Muscle layer of duodenum (tissue), 2 donors: ENCODE measurements around the gene HOXB8.

ENCODE experiments used
- H3K27ac ChIP-seq: one replicate; pipeline ENCODE4 v1.7.0; 2013; ENCODE audit warnings: mild to moderate bottlenecking, low read length
- H3K27me3 ChIP-seq: one replicate; pipeline ENCODE4 v1.7.0; 2013; ENCODE audit warnings: low read depth, mild to moderate bottlenecking, control low read depth, low read length
- H3K36me3 ChIP-seq, 2 donors: one replicate each; pipeline ENCODE4 v1.7.0; 2013; ENCODE audit warnings: low read length in 2 of 2, control low read depth in 1 of 2, mild to moderate bottlenecking in 1 of 2; ENCODE audit not compliant: insufficient read depth in 2 of 2, control insufficient read depth in 1 of 2
- H3K4me1 ChIP-seq, 2 donors: one replicate each; pipeline ENCODE4 v1.7.0; 2013; ENCODE audit warnings: low read length in 2 of 2, mild to moderate bottlenecking in 2 of 2, control low read depth in 1 of 2, moderate library complexity in 1 of 2; ENCODE audit not compliant: insufficient read depth in 2 of 2, control insufficient read depth in 1 of 2
- H3K4me3 ChIP-seq, 2 donors: one replicate each; pipeline ENCODE4 v1.7.0; 2013; ENCODE audit warnings: low read length in 2 of 2, low read depth in 1 of 2, mild to moderate bottlenecking in 1 of 2
- H3K9me3 ChIP-seq, 2 donors: one replicate each; pipeline ENCODE4 v1.7.0; 2013; ENCODE audit warnings: low read length in 2 of 2, control low read depth in 1 of 2, mild to moderate bottlenecking in 1 of 2; ENCODE audit not compliant: control insufficient read depth in 1 of 2
- donor health status: healthy.

Gene HOXB8

DNA sequence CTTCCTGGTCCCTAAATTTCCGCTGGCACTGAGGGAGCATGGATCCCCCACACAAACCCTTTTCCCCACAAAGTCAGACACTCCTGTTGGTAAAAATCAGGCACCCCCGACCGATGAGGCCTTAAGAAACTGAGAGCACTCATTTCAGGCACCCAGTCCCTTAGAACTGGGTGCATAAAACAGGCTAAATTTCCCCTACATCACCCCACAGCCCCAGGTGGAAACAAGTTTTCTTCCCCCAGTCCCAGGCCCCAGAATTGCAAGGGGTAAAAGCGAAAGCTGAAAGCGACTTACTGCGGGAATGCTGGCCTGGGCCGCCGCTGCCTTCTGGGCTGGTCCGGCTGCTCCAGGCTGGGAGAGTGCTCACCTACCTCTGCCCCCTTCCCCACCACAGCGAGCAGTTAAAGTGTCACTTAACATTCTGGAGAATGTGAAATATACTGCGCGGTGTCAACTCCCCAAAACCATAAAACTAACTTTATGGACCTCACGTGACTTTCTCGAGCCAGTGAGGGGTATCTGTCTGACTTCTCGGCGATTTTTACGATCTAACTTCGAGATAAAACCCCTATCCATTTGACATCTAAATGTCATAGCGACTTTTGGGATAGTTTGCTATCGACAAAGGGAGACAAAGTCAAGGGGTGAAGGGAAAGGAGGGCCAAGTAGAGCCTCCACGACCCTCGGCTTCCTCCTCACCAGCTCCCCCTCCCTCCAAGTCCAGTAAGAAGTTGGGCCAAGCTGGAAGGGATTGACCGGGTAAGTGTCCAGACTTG lies 25.1 kb downstream of the HOXB8 start, which contains the start of gene HOXB3:
Gene HOXB3, minus strand, starts transcription at position 411 of the 776 bp plus-strand sequence. CDS start 37,767 bp downstream, outside the sequence.
- H3K27ac ChIP-seq: peak within 1 kb of the TSS; percentile 89
- no peaks in the 10 kb centered on the region for H3K36me3 ChIP-seq
- peaks cover 11 to 29% of the 10 kb centered on the region in 2 donors for H3K4me1 ChIP-seq
- H3K9me3 ChIP-seq: no peaks in the 10 kb centered on the region
- peaks cover 14% of the 10 kb centered on the region for H3K27me3 ChIP-seq
- peak within 1 kb of the TSS; percentile 79 to 88 for H3K4me3 ChIP-seq

DNA sequence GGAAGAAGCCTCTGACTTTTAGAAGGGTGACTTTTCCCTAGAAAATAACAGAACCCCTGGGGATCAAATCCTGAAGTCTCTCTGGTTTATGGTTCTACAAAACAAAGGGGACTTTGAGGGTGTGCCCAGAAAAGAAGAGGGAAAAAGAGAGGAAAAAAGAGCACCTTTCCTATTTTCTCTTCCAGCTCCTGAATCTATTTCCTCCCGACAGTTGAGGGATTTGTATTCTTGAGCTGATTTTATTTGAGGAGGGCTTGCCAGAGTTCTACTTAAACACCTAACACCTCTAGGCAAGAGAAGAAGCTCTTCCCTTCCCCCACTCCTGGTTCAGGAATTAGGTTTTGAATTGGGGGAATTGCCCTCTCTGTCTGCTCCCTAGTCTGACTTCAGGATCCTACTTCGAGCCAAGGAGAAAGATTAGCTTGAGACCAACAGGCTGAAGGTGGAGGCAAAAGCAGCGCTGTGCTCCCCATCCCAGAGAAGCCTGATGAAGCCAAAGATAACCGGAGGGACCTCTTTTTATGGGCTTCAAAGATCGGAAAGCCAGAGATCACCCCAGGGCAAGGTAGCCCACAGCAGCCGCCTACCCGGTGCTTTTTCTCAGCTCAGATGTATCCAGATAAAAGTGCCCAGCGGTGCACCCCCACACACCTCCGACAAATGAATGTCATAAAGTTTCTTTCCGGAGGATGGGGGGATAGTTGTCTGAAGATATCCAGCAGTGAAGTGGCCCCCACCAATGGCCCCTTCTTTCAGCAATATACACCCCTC lies 25.8 kb downstream of the HOXB8 start:
- Histone ChIP-seq H3K4me3 (peak overlapping the region; percentile 79 to 88), H3K36me3 (no peaks in the 10 kb centered on the region), H3K27me3 (peaks cover 9% of the 10 kb centered on the region), H3K9me3 (no peaks in the 10 kb centered on the region), H3K27ac (peak overlapping the region; percentile 89), H3K4me1 (peaks cover 7 to 23% of the 10 kb centered on the region in 2 donors)

DNA sequence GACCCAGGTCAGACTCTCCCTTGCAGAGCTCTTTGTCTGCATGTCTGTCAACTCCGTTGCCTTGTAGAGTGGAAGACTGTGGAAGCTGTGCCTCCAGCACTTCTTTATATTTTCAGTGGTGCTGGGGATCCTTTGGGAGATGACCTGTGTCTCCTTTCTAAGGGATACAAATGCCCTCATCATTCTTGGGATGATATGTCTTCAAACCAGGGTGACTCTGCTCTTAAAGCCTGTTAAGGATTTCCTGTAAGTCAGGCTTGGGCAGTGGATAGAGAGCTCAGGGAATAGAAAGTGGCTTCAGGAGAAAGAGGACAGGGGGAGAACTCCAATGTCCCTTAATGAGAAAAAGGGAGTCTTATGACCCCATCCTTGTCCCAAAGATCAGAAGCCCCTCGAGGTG lies 26.6 kb downstream of the HOXB8 start:
- Histone ChIP-seq H3K36me3 (no peaks in the 10 kb centered on the region), H3K27ac (peak overlapping the region; percentile 89), H3K4me3 (peak overlapping the region; percentile 79 to 88), H3K9me3 (no peaks in the 10 kb centered on the region), H3K27me3 (peaks cover 9% of the 10 kb centered on the region), H3K4me1 (peaks cover 6 to 29% of the 10 kb centered on the region in 2 donors)

DNA sequence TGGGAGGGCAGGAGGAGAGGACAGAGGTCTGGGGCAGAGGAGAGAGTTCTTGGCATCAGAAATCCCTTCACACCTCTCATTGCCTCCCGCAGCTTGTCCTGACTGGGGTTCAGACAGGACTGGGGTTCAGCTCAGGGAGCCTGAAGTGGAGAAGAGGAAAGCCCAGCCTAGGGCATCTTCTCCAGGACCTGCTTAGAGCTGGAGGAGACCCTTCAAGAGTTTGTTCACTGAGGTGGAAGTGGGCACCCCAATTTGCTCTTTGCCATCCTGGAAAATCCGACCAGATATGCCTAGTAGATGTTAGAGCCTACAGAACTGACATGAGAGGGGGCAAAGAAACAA lies 27.0 kb downstream of the HOXB8 start:
- H3K27me3 ChIP-seq: peaks cover 12% of the 10 kb centered on the region
- H3K4me1 ChIP-seq: peaks cover 10 to 34% of the 10 kb centered on the region in 2 donors
- peak overlapping the region; percentile 89 for H3K27ac ChIP-seq
- H3K9me3 ChIP-seq: no peaks in the 10 kb centered on the region
- peak overlapping the region; percentile 79 to 88 for H3K4me3 ChIP-seq
- H3K36me3 ChIP-seq: no peaks in the 10 kb centered on the region

DNA sequence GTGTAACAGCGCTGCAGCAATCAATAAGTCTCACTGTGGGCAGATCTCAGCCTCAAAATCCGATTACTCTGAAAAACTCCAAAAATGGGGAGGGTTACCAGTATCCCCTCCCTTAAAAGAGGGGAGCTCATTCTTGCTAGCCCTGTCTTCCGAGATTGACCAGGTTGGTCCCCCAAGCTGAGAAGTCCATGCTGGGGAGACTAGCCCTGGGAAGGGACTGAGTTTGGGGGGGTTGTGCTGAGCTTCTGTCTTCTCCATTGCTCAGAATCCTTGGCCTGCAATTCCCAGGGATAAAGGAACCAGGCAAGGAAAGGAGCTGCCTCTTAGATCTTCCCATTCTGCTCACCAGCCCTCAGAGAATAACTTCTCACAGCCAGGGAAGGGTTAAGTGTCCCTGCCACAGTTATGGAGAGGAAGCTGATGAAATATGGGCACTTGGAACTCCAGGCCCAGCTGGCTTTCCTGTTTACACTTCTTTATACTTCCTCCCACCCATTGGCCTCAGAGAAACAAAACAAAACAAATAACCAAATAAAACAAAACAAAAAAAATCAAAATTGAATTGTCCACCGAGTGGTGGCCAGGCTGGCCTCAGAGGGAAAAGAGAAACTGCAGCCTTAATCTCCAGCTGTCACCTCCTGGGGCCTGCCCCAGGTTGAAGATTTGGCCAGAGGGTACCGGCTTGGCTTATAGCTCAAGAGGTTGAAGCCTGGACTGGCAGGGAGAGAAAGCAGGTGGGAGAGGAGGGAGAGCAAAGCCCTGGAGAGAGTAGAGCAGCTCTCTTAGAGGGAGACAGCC lies 27.6 kb downstream of the HOXB8 start:
- Histone ChIP-seq H3K27me3 (peaks cover 14% of the 10 kb centered on the region), H3K4me3 (peak overlapping the region; percentile 79 to 88), H3K4me1 (peaks cover 10 to 40% of the 10 kb centered on the region in 2 donors), H3K9me3 (no peaks in the 10 kb centered on the region), H3K36me3 (no peaks in the 10 kb centered on the region), H3K27ac (peak overlapping the region; percentile 89)

DNA sequence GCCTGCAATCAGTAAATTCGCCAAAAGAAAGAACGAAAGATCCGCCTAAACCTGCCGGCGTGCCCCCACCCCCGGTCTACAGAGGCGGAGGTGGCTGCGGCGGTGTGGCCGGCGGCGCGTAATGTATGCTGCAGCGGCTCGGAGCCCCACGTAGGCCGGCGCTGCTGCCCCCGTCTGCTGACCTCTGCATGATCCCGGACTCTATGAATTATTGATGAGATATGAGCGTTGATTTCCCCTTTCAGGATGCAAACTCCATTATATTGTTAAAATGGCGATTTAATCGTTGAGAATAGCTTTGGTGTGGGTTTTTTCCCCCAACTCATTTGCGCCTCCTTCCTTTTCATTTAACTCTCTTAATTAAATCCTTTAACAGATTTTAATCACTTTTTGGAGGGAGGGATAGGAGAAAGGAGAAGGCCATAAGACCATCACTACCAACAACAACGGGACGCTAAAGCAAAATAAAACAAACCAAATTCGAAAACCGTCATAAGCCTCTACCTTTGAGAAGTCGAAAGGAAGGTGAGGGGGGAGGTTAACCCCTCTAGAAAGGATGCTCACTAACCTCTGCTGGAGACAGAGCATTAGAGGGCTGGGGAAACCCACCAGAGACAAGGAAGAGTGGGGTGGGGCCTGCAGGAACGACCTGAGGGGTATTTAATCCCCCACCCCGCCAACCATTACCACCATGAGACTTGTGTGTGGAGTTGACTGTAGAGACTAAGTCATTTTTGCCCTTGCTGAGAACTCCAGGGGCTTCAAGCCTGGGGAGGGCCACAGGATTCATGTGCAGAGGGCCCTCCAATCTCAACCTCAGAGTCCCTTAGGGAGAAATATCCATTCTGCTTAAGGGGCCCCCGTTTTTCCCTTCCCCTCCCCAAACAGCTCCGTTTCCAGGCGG lies 28.5 kb downstream of the HOXB8 start:
- H3K36me3 ChIP-seq: no peaks in the 10 kb centered on the region

DNA sequence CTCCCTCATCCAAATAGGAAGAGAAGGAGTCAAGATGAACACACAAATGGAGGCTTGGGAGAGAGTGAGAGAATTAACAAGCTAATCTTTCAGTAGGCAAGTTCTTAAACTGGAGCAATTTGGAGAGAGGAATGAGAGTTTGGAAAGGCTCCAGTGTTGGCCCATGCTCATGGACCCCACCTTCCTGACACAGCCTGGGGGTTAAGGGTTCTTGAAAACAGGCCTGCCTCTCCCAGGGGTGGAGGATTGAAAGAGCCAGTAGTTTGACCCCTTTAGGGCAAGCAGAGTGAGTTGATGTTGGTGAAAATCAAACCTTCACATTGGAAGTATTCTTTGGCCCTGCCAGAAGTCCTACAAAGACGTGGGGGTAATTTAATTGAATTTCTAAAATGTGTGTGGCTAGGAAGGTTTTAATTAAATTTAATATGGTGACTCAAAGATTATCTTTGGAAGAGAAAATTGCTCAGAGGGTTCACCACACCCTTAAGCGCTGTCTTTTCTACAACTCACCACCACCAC lies 30.8 kb downstream of the HOXB8 start:
- Histone ChIP-seq H3K9me3 (no peaks in the 10 kb centered on the region), H3K27me3 (peaks cover 26% of the 10 kb centered on the region), H3K36me3 (no peaks in the 10 kb centered on the region), H3K4me1 (peaks cover 10 to 36% of the 10 kb centered on the region in 2 donors), H3K4me3 (peak overlapping the region; percentile 27 to 79), H3K27ac (peak overlapping the region; percentile 84)

More for the DNA sequence above, 28.5 kb downstream of the HOXB8 start:
- Histone ChIP-seq H3K27me3 (peaks cover 18% of the 10 kb centered on the region), H3K4me1 (peaks cover 10 to 39% of the 10 kb centered on the region in 2 donors), H3K4me3 (peak overlapping the region; percentile 79 to 88), H3K9me3 (no peaks in the 10 kb centered on the region), H3K27ac (peak overlapping the region; percentile 89)

DNA sequence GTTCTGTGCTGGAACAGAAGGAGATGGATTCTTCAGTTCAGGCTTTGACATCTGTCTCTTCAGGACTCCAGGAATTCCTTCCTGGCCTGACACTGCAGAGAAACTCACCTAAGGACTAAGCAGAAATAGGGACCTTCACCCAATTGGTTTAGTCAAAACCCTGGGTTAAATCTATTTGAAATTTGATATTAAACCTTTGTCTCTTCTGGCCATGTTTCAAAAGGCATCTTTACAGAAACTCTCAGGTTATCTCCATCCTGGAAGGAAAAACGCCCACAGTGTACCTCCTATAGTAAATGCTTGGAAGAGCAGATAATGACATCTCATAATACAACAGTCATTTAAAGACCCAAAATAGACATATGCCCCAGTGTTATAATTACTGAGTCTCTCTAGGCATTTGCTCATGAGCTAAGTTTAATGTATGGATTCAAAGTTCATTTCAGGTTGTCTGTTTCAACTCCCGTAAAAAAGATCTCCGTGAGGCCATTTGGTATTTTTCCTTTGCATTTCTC lies 31.3 kb downstream of the HOXB8 start:
- peaks cover 26% of the 10 kb centered on the region for H3K27me3 ChIP-seq
- H3K9me3 ChIP-seq: no peaks in the 10 kb centered on the region
- no peaks in the 10 kb centered on the region for H3K36me3 ChIP-seq
- peak overlapping the region; percentile 84 for H3K27ac ChIP-seq
- peaks cover 10 to 36% of the 10 kb centered on the region in 2 donors for H3K4me1 ChIP-seq
- H3K4me3 ChIP-seq: peak overlapping the region; percentile 27 to 79

DNA sequence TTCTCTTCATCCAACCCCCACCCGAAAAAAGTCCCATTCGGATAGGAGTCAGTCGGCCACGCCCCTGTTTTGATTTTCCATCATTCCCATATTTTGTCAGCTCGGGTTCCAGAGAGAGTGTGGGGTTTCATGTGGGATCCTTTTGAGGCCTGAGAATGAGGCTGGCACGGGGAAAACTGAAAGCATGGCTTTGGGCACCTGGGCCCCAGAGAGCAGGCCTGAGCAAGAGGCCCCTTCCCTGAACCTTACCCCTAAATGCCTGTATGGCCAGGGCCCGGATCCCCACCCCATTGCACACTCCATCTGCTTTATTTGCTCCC lies 32.4 kb downstream of the HOXB8 start:
- Histone ChIP-seq H3K4me1 (peaks cover 10 to 27% of the 10 kb centered on the region in 2 donors), H3K27ac (peak overlapping the region; percentile 84), H3K4me3 (peak overlapping the region; percentile 60 to 76), H3K36me3 (no peaks in the 10 kb centered on the region), H3K9me3 (no peaks in the 10 kb centered on the region), H3K27me3 (peaks cover 26% of the 10 kb centered on the region)
